ENCODE data around the gene CEP112. TPM values are rescaled to one million over a fixed set of nuclear protein-coding genes. Genes with fewer than 3 reads are reported as not detected.

The CEP112 gene
- polyA plus RNA-seq, 1 donor from 2014 or later: 6.0 TPM

DNA sequence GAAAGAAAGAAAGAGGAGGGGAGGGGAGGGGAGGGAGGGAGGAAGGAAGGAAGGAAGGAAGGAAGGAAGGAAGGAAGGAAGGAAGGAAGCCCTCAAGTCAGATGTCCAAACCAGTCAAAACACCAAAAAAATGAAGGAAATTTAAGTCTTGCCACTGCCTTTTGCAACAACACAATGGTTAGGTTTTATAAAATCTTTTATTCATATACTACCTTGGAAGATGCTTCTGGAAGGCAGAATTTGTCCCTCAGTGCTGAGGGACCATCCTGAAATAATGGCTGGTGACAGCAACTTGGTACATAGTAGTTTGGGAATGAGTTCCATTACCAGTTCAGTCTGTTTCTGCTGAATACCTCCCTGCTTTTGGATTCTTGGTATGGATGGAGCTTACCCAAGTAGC lies 29.4 kb upstream of the CEP112 start:
- Histone ChIP-seq H3K4me3 (ENCODE audit: low read length) (no peak overlapping the region), H3K9me3 (ENCODE audit: low read length) (no peaks in the 10 kb centered on the region), H3K4me2 (ENCODE audit: low read length) (no peak overlapping the region), H3K9ac (ENCODE audit: low read length) (no peak overlapping the region), H3K36me3 (ENCODE audit: insufficient read depth, low read length) (no peaks in the 10 kb centered on the region), H4K20me1 (ENCODE audit: insufficient read depth) (no peaks in the 10 kb centered on the region), H3K9me2 (ENCODE audit: insufficient read depth, low read length) (no peaks in the 10 kb centered on the region), H3K27ac (ENCODE audit: low read length) (no peak overlapping the region), H2AFZ (ENCODE audit: low read depth, low read length) (no peak overlapping the region), H3K79me2 (replicated peaks; ENCODE audit: insufficient read depth, low read length) (no peaks in the 10 kb centered on the region), H3F3A (ENCODE audit: insufficient read depth, low read length, poor library complexity, severe bottlenecking) (no peaks in the 10 kb centered on the region), H3K27me3 (ENCODE audit: insufficient read depth, low read depth, low read length) (no peaks in the 10 kb centered on the region)
- TF ChIP-seq MXI1 (conservative IDR thresholded peaks at IDR 0.05; ENCODE audit: poor library complexity, severe bottlenecking) (no peak), REST (IDR thresholded peaks at IDR 0.05; ENCODE audit: borderline replicate concordance) (no peak), TAF1 (IDR thresholded peaks at IDR 0.05; ENCODE audit: low read depth) (no peak), EZH2 (IDR thresholded peaks at IDR 0.05; ENCODE audit: borderline replicate concordance, insufficient read depth, low read length, poor library complexity, severe bottlenecking) (no peak), RAD21 (conservative IDR thresholded peaks at IDR 0.05) (no peak), CTCF (IDR thresholded peaks at IDR 0.05; ENCODE audit: poor library complexity, severe bottlenecking) (no peak), POLR2AphosphoS5 (IDR thresholded peaks at IDR 0.05) (no peak), SMC3 (conservative IDR thresholded peaks at IDR 0.05; ENCODE audit: poor library complexity) (no peak), EP300 (conservative IDR thresholded peaks at IDR 0.05; ENCODE audit: poor library complexity, severe bottlenecking) (no peak)

DNA sequence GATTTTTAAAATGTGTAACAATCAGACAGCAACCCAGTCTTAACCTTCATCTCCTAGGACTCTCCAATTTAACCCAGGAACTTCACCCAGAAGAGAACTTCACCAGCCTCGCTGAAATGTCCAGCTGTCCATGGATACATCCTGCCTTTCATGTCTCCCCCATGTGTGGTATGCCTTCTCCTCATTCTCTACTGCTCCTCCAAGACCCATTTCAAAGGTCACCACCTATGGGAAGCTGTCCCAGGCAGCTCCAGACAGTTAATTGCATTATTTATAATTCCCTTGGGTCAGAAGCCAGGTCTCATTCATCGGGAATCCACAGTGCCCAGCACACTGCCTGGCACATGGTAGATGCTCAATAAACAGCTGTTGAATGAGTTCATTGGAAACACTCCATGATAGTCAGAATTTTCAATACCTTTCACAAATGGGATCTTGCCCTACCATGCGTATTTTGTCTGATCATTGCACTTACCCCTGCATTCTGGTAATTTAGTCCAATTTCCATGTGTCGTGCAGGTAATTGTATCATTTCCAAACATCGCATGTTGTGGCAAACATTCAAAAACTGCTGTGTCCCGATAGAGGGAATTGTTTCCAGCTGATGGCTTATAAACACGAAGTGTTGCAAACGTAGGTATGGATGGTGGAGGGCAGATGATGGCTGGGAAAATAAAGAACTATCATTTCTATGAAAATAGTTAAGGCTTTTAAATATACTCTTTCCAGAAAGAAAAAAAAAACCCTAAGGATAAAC lies 28.3 kb upstream of the CEP112 start:
- no peak overlapping the region for H2AFZ ChIP-seq (ENCODE audit: low read depth, low read length)
- no peaks in the 10 kb centered on the region for H3K9me3 ChIP-seq (ENCODE audit: low read length)
- H3K9me2 ChIP-seq (ENCODE audit: insufficient read depth, low read length): no peaks in the 10 kb centered on the region
- H3K36me3 ChIP-seq (ENCODE audit: insufficient read depth, low read length): no peaks in the 10 kb centered on the region
- no peak overlapping the region for H3K4me2 ChIP-seq (ENCODE audit: low read length)
- H3K79me2 ChIP-seq (replicated peaks; ENCODE audit: insufficient read depth, low read length): no peaks in the 10 kb centered on the region
- no peaks in the 10 kb centered on the region for H3K27me3 ChIP-seq (ENCODE audit: insufficient read depth, low read depth, low read length)
- TF ChIP-seq RAD21 (conservative IDR thresholded peaks at IDR 0.05) (no peak), POLR2AphosphoS5 (IDR thresholded peaks at IDR 0.05) (no peak), REST (IDR thresholded peaks at IDR 0.05; ENCODE audit: borderline replicate concordance) (no peak), SMC3 (conservative IDR thresholded peaks at IDR 0.05; ENCODE audit: poor library complexity) (no peak), EZH2 (IDR thresholded peaks at IDR 0.05; ENCODE audit: borderline replicate concordance, insufficient read depth, low read length, poor library complexity, severe bottlenecking) (no peak), CTCF (IDR thresholded peaks at IDR 0.05; ENCODE audit: poor library complexity, severe bottlenecking) (no peak), EP300 (conservative IDR thresholded peaks at IDR 0.05; ENCODE audit: poor library complexity, severe bottlenecking) (no peak), MXI1 (conservative IDR thresholded peaks at IDR 0.05; ENCODE audit: poor library complexity, severe bottlenecking) (no peak), TAF1 (IDR thresholded peaks at IDR 0.05; ENCODE audit: low read depth) (no peak)
- no peak overlapping the region for H3K9ac ChIP-seq (ENCODE audit: low read length)
- no peaks in the 10 kb centered on the region for H4K20me1 ChIP-seq (ENCODE audit: insufficient read depth)
- no peak overlapping the region for H3K4me3 ChIP-seq (ENCODE audit: low read length)
- H3F3A ChIP-seq (ENCODE audit: insufficient read depth, low read length, poor library complexity, severe bottlenecking): no peaks in the 10 kb centered on the region
- no peak overlapping the region for H3K27ac ChIP-seq (ENCODE audit: low read length)

All from neural cell (in vitro differentiated cells).